RPMI7951 (cell line): ENCODE results near the gene BMP2K. TPM values are rescaled to one million over a fixed set of nuclear protein-coding genes. Genes with fewer than 3 reads are reported as not detected.

Source experiments
- DNase-seq: peaks from one replicate; pipeline ENCODE4 v3.0.0-alpha.2; 2012; ENCODE audit warnings: low read depth
- total RNA-seq: library from RNA; depleted of rRNA; stranded (reverse); fragments of >200 nt; shearing (Covaris generic); gene quantifications from 2 replicates; pipeline ENCODE4 v1.2.3, GENCODE V29; 2014; rRNA removed

Gene BMP2K
- 29.7 and 45.3 TPM in 2 replicates for total RNA-seq

- DNase-seq, result peak; percentile 70
These were observed at the start of gene BMP2K for GRCh38 chr4:78776079-78776728. Gene BMP2K, plus strand, starts transcription at chr4:78776350. Its CDS starts 194 bp downstream, at chr4:78776544.

- DNase-seq, result no peak
These were observed 49.6 kb upstream of the BMP2K start for GRCh38 chr4:78726546-78726945.

DNA sequence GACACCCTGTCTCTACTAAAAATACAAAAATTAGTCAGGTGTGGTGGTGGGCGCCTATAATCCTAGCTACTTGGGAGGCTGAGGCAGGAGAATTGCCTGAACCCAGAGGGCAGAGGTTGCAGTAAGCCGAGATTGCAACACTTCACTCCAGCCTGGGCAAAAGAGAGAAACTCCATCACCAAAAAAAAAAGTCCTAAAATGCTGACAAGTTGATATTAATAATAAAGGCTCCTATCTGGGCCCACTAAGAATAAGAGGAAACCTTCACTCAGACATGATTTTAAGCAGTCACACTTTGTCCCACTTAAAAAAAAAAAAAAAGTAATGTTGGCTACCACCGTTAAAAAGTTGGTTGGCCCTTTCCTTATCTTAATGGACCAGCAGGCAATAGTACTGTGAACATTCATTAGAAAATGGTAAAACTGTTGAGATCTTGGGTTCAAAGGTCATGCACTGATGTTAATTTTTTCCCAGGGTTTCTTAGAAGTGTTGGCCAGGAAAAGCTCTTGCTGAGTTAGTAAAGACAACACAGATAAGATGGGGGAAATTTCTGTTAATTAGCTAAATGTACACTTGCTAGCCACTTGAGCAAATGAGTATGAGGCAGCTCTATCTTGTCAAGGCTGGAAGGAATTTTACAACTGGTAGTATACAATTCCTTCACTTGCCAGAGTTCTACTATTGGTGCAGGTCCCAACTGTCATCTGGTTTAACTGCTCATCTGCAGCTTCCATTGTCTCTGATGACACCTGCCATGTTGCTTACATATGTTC is 43.6 kb upstream of the BMP2K start:
- no peak for DNase-seq

DNA sequence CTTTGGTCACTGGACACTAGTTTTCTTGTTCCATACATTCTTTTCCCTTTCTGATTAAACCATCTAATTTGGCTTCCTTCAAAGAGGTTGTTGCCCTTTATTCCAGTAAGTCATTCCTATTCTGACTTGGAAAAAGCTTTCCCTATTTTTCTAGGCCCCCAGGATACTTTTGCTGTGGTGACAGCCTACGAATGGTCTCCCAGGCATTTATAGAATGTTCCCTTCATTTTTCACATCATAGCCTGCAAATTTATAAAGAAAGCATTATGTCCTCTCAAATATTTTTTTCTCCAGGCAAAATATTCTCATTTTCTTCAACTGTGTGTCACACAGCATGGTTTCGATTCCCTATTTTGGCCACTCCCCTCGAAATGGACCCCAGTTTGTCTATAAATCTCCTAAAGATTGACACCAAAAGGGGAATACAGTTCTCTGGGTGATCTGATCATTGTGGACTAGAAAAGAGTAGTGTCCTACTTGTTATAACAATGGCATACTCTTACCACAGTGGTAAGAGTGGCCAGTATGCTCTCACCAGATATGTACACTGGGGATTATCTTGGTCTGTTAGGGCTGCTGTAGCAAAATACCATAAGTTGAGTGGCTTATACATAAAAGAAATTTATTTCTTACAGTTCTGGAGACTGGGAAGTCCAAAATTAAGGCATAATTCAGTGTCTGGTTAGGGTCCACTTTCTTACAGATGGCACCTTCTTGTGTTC is 41.5 kb upstream of the BMP2K start:
- peak; percentile 7 for DNase-seq

- DNase-seq, result no peak
These were observed 40.5 kb upstream of the BMP2K start for GRCh38 chr4:78735697-78736096.

DNA sequence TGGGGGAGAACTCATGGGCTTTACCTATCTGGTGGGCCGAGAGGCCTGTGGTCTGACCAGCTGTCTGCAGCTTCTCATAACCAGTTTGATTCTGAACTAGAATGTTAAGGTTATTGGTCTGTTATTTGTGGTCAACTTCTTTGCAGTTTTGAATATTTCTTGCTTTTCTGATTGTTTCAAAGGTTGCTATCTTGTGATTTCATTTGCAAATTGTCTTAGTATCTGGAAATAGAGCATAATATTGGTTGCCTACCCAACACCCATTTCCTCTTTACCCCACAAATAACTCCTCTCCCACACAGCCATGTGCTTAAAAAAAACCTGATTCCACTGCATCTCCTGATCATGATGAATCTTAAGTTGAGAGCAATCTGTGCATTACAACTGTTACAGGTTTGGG is 39.1 kb upstream of the BMP2K start:
- DNase-seq, result no peak

- no peak for DNase-seq
These were observed 38.2 kb upstream of the BMP2K start for GRCh38 chr4:78737973-78738372.

- no peak for DNase-seq
These were observed 33.9 kb upstream of the BMP2K start for GRCh38 chr4:78742300-78742699.

GRCh38 chr4:78747475-78747922 is 28.7 kb upstream of the BMP2K start:
- DNase-seq, result no peak

DNA sequence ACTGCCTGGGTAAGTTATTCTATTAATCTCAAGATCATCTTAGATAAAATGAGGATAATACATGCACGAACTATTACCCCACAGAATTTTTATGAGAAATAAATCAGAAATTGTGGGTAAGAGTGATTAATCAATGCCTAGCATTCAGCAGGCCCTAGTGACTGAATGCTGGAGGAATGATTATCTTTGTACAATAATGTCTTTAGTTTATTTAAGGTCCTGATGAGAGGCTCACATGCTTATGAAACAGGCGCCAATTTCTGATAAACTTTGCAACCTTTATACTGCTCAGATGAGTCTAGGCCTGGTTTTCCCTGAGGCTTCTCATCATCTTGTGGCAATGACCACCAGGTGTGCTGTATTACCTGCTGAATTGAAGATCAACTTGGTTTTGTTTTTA is 27.8 kb upstream of the BMP2K start:
- no peak for DNase-seq

- DNase-seq, result no peak
These were observed 26.7 kb upstream of the BMP2K start for GRCh38 chr4:78749258-78749971.

DNA sequence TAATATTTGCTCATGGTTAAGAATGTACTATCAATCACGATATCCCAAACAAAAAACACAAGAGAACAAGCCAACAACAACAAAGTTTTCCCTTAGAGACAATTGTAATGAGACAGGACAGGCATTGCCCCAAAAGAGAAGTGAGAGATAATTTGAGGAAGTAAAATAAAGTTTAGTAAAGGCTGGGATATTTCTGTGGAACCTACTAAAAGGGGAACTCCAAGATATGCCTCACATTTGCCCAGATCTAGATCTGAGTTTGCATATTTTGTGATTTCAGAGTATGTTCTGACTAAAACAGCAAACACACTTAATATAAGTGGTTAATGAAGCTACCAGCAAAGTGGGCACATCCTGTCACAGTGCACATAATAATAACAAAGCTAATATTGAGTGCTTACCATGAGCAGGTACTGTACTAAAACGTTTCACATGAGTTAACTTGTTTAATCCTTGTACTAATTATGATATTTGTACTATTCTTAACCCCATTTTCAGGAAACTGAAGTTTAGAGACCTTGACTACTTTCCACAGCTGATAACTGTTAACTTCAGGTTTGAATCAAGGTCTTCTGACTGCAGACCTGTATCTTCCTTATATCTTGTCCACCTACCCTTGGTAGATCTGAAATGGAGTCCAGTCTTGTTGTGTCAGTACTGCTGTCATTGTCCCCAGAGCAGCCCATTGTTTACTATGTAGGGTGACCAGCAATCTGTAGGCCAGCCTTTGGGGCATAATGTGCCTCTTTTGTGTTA is 26.0 kb upstream of the BMP2K start:
- no peak for DNase-seq

DNA sequence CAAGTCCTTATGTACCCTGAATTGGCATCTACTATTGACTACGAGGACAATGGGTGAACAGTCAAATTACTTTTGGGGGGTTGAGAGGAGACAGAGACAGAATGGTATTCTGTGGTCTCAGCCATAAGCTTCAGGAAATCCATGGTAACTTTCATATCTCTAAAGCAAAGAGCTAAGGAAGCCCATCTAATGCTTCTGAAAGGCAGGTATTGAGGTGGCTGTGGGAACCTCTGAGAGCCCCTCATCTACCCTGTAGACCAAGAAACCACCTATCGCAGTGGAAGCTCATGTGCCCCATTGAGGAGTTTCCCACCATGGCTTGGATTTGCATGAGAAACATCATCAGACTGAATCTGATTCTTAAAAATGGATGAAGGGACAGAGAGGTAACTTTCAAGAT is 23.1 kb upstream of the BMP2K start:
- DNase-seq, result no peak

DNA sequence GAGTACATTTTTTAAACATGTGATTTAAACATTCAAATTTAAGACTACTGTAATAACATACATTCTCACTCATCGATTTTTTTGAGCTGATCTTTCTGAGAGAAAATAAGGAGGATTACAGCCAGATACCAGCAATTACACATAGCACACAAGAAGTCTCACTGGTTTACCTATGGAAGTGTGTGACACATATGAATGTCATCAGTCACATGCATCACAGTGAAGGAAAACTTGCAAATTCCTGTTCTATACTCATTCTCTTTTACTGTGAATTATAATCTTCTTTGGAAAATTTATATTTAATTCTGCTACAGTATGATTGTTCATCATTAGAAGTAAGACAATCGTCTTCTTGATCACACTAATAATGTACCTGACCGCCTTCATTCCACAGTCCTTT is 21.3 kb upstream of the BMP2K start:
- no peak for DNase-seq

DNA sequence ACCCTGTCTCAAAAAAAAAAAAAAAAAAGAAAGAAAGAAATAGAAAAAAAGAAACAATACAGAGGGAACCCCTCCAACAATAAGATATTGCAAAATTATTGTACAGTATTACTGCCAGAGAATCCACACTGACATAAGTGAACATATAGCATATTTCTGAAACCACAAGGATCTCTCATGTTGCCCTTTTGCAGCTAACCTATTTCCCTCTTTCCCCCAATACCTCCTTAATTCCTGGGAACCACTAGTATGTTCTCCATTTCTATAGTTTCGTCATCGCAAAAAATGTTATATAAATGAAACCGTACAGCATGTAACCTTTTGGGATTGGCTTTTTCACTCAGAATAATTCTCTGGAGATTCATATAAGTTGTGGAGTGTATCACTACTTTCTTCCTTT is 20.0 kb upstream of the BMP2K start:
- DNase-seq, result no peak

- DNase-seq, result no peak
These were observed 19.4 kb upstream of the BMP2K start for GRCh38 chr4:78756776-78757175.

DNA sequence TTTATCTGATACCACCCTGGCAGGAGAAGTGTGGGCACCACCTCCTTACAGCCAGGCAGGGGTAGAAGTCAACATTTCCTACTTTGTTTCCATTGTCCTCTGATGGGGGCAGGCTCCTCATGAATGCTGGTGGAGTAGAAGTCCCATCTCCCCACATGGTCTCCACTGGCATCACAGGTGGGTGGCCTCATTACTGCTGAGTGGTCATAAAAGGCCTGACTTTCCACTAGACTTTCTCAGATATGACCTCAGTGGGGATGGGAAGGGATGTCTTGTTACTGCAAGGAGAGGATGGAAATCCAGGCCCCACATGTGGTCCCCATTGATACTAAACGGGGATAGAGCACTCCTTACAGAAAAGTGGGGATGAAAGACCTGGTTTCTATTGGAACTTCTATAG is 18.6 kb upstream of the BMP2K start:
- no peak for DNase-seq

- DNase-seq, result no peak
These were observed 18.1 kb upstream of the BMP2K start for GRCh38 chr4:78758085-78758484.

- no peak for DNase-seq
These were observed 13.6 kb upstream of the BMP2K start for GRCh38 chr4:78762529-78762928.

DNA sequence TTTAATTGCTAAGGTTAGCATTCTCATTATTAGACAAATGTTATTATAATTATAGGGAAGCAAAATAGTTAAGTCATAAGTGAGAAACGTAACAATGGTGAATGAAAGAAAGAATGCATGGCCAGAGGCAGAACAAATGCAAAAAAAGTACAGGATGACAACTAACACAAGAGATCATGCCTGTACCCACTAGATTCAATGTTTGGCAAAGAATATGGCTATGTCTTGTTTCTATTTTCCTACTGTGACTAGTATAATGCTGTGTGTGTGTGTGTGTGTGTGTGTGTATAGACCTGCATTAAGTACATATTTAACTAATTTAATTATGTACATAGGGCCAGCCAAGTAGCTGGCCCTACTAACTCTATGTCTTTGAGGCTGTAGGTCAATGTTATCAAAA is 12.9 kb upstream of the BMP2K start:
- DNase-seq, result no peak

GRCh38 chr4:78763763-78764387 is 12.3 kb upstream of the BMP2K start:
- DNase-seq, result no peak
